ENCODE data around the gene NME3. TPM values are rescaled to one million over a fixed set of nuclear protein-coding genes. Genes with fewer than 3 reads are reported as not detected.
A peak's percentile ranks its signal among the peaks of the same experiment; 100 is the strongest.

Gene NME3
- total and polyA plus RNA-seq, 2 of the 13 experiments (the other 11 are each of a cell fraction or from before 2014, with no cell fraction given), result 10.4 to 15.9 TPM

GRCh38 chr16:1772908-1773702 lies 1.8 kb upstream of the NME3 start, which contains the start of gene MRPS34 (continued):
- TF ChIP-seq ZNF407 (CRISPR knock-in tag; IDR thresholded peaks at IDR 0.05; ENCODE audit: not compliant biosample characterization), result no peak
- TF ChIP-seq MAFK (conservative IDR thresholded peaks at IDR 0.05 in 1 of 2, IDR thresholded peaks at IDR 0.05 in 1 of 2; ENCODE audit: low read length in 2 of 2), result no peak
- peak; percentile 64 for TF ChIP-seq RXRB (CRISPR knock-in tag; IDR thresholded peaks at IDR 0.05; ENCODE audit: borderline replicate concordance)
- no peak for TF ChIP-seq ZNF337 (CRISPR knock-in tag; IDR thresholded peaks at IDR 0.05; ENCODE audit: borderline replicate concordance, low read depth)
- no peak; the same call in 1 of the 2 replicates for TF ChIP-seq BCL3 (CRISPR knock-in tag; IDR thresholded peaks at IDR 0.05)
- TF ChIP-seq CSRNP1 (CRISPR knock-in tag; IDR thresholded peaks at IDR 0.05), result peak; percentile 77; the same call in 1 of the 2 replicates
- TF ChIP-seq HOXA7 (CRISPR knock-in tag; IDR thresholded peaks at IDR 0.05), result 0 out of 2 replicates have a peak, but pooled peaks have one; percentile 54
- 0 out of 2 replicates have a peak, but pooled peaks have one; percentile 38 for TF ChIP-seq HMG20B (CRISPR knock-in tag; conservative IDR thresholded peaks at IDR 0.05)
- no peak for TF ChIP-seq TOE1 (CRISPR knock-in tag; IDR thresholded peaks at IDR 0.05)
- peak; percentile 85; the same call in 1 of the 2 replicates for TF ChIP-seq ZXDC (CRISPR knock-in tag; IDR thresholded peaks at IDR 0.05)
- TF ChIP-seq FOXM1 (CRISPR knock-in tag; IDR thresholded peaks at IDR 0.05), result peak; percentile 50; the same call in 1 of the 2 replicates

Data from HepG2 (cell line).